K562 (cell line): Measurements from ENCODE around the gene EFCAB12. TPM values are rescaled to one million over a fixed set of nuclear protein-coding genes. Genes with fewer than 3 reads are reported as not detected.

ENCODE experiments used
- ATAC-seq: fragments of 200-7000 bp; cut with Tn5 transposase; 3 replicates; pipeline ENCODE4 v1.9.1; 2020; ENCODE audit warnings: moderate library complexity
- BruUV-seq: library from RNA; stranded (reverse); fragments of 400-500 nt; replicated peaks from 2 replicates; lab custom pipeline; 2021; lab: Mats Ljungman, UMichigan
- CTCF ChIA-PET: fragments of 300-600 bp; formaldehyde crosslinking; extraction: SDS; loops from one replicate; lab custom pipeline; 2021; ENCODE audit warnings: low intra/inter-chr PET ratio; lab: Yijun Ruan, JAX
- POLR2A ChIA-PET: fragments of 300-600, 350-650 bp; sonication (Branson Sonifier 250); formaldehyde crosslinking; extraction: SDS; loops from one replicate; lab custom pipeline; 2021; ENCODE audit warnings: antibody characterized with exemption, inconsistent platforms; lab: Yijun Ruan, JAX
- DNase-seq, 4 experiments: peaks; one replicate each; pipeline versions ENCODE4 v3.0.0 to v3.0.0-alpha.2; 2011 to 2018; ENCODE audit warnings: low spot score in 3 of 4, mixed read lengths in 3 of 4; ENCODE audit errors: extremely low read depth in 1 of 4
- FAIRE-seq: peaks from 2 replicates; lab custom pipeline; 2011; peaks lifted over from hg19 to GRCh38; lab: Jason Lieb, UNC
- H2AFZ ChIP-seq: 2 replicates; pipeline ENCODE4 v1.6.0; 2011; ENCODE audit warnings: low read depth, low read length, control low read depth, inconsistent platforms
- H3K27ac ChIP-seq: fragments of 200-600 bp; 3 replicates; pipeline ENCODE4 v1.8.0; 2011; ENCODE audit warnings: low read depth, mild to moderate bottlenecking, control low read depth, inconsistent platforms, low read length, moderate library complexity, mixed read lengths; ENCODE audit errors: extremely low read depth
- H3K27me3 ChIP-seq, 2 experiments: fragments of 300-600 bp in 1 of 2; 2 replicates in 1 of 2; 3 replicates in 1 of 2; pipeline versions ENCODE4 v1.6.0 to v1.8.0; 2011; ENCODE audit warnings: inconsistent platforms in 2 of 2, low read length in 2 of 2, mild to moderate bottlenecking in 1 of 2, mixed read lengths in 1 of 2, moderate library complexity in 1 of 2; ENCODE audit not compliant: control insufficient read depth in 2 of 2, insufficient read depth in 2 of 2
- H3K36me3 ChIP-seq: fragments of 300-600 bp; 3 replicates; pipeline ENCODE4 v1.8.0; 2011; ENCODE audit warnings: mild to moderate bottlenecking, low read length, inconsistent platforms; ENCODE audit not compliant: control insufficient read depth, insufficient read depth
- H3K4me1 ChIP-seq, 2 experiments: fragments of 200-600 bp in 1 of 2; replicated peaks in 1 of 2; 2 replicates in 1 of 2; 3 replicates in 1 of 2; pipeline versions ENCODE4 v1.5.1 to v1.8.0; 2011; ENCODE audit warnings: inconsistent platforms in 2 of 2, low read length in 2 of 2, mild to moderate bottlenecking in 1 of 2, mixed read lengths in 1 of 2, moderate library complexity in 1 of 2; ENCODE audit not compliant: control insufficient read depth in 2 of 2, insufficient read depth in 2 of 2
- H3K4me2 ChIP-seq: 2 replicates; pipeline ENCODE4 v1.6.1; 2011; ENCODE audit warnings: low read length, control low read depth, inconsistent platforms, mixed read lengths; ENCODE audit not compliant: insufficient read depth
- H3K4me3 ChIP-seq: fragments of 200-600 bp; sonication (generic), shearing (Covaris generic); 2 replicates; pipeline ENCODE4 v1.5.1; 2016; ENCODE audit warnings: control low read depth, inconsistent platforms
- H3K79me2 ChIP-seq: fragments of 200-600 bp; 3 replicates; pipeline ENCODE4 v1.8.0; 2011; ENCODE audit warnings: low read length, inconsistent platforms; ENCODE audit not compliant: control insufficient read depth, insufficient read depth
- H3K9ac ChIP-seq, 2 experiments: 2 replicates each; pipeline versions ENCODE4 v1.6.0 to v1.6.1; 2011; ENCODE audit warnings: low read depth in 2 of 2, low read length in 2 of 2, control low read depth in 1 of 2, inconsistent platforms in 1 of 2, mild to moderate bottlenecking in 1 of 2, mixed read lengths in 1 of 2; ENCODE audit not compliant: insufficient read depth in 1 of 2
- H3K9me1 ChIP-seq: one replicate; pipeline ENCODE4 v1.6.0; 2011; ENCODE audit warnings: inconsistent platforms, mild to moderate bottlenecking, low read length, moderate library complexity; ENCODE audit not compliant: control insufficient read depth, insufficient read depth
- H3K9me3 ChIP-seq: replicated peaks from 2 replicates; pipeline ENCODE4 v1.5.1; 2011; ENCODE audit warnings: low read depth, low read length, inconsistent platforms; ENCODE audit not compliant: control insufficient read depth, insufficient read depth
- H4K20me1 ChIP-seq: replicated peaks from 2 replicates; pipeline ENCODE4 v1.6.1; 2011; ENCODE audit warnings: low read length, inconsistent platforms, mixed read lengths; ENCODE audit not compliant: control insufficient read depth, insufficient read depth
- ADNP ChIP-seq: fragments of 200-800 bp; sonication (Bioruptor generic); IDR thresholded peaks from 2 replicates; pipeline ENCODE4 v1.6.1; 2016; ENCODE audit warnings: missing genetic modification characterization, missing compliant biosample characterization
- CREM ChIP-seq: IDR thresholded peaks from 2 replicates; pipeline ENCODE4 v1.6.1; 2014; ENCODE audit warnings: antibody characterized with exemption, low read depth
- EHMT2 ChIP-seq: fragments of 450-650 bp; IDR thresholded peaks from 2 replicates; pipeline ENCODE4 v1.6.1; 2018; ENCODE audit warnings: antibody characterized with exemption
- ETS2 ChIP-seq: IDR thresholded peaks from 2 replicates; pipeline ENCODE4 v1.6.1; 2016; ENCODE audit warnings: borderline replicate concordance, missing genetic modification characterization, mild to moderate bottlenecking, moderate library complexity, missing compliant biosample characterization; ENCODE audit not compliant: poor library complexity, severe bottlenecking
- LARP7 ChIP-seq: fragments of 450-650 bp; IDR thresholded peaks from 2 replicates; pipeline ENCODE4 v1.6.1; 2016
- PHF20 ChIP-seq: fragments of 450-650 bp; IDR thresholded peaks from 2 replicates; pipeline ENCODE4 v1.6.1; 2018; ENCODE audit not compliant: partially characterized antibody
- RFX7 ChIP-seq: fragments of 250-450 bp; sonication (Bioruptor Pico); IDR thresholded peaks from 2 replicates; pipeline ENCODE4 v1.5.1; 2021; ENCODE audit warnings: mild to moderate bottlenecking
- ZNF3 ChIP-seq: fragments of 250-450 bp; sonication (Bioruptor Pico); IDR thresholded peaks from 2 replicates; pipeline ENCODE4 v1.5.0; 2021; ENCODE audit warnings: mild to moderate bottlenecking, moderate library complexity
- WGBS: fragments of 100-300 bp; shearing (Covaris generic); methylation state at CpG from one replicate; pipeline ENCODE4 v1.1.6; 2016; ENCODE audit warnings: low coverage, mixed read lengths; ENCODE audit not compliant: insufficient coverage; ENCODE audit errors: missing lambda C conversion rate; 5-methylcytosine and 5-hydroxymethylcytosine counted together
- in situ Hi-C: fragments of 300-500 bp; cut with MboI; formaldehyde crosslinking; loops from 4 replicates; pipeline ENCODE4 v1.15.0; 2018; ENCODE audit warnings: inconsistent platforms, mixed read lengths
- intact Hi-C: fragments of 100-400 bp; cut with micrococcal nuclease; formaldehyde crosslinking; loops from 2 replicates; pipeline ENCODE4 v1.14.2; 2022
- polyA plus RNA-seq, 8 experiments: library from polyadenylated mRNA; depleted of rRNA in 4 of 8; stranded (reverse) in 5 of 8; unstranded in 3 of 8; fragments of >200 nt; fragmentation: Nextera tagmentation in 2 of 8; fragmentation: Illumina TruSeq in 1 of 8; extraction: Ambion mirVana in 2 of 8; extraction: Trizol in 1 of 8; gene quantifications; 2 replicates each; pipeline versions ENCODE4 v1.2.1 to v1.2.3, GENCODE V29; 2011 to 2014; ENCODE audit warnings: inconsistent platforms in 1 of 8, missing spikeins in 1 of 8
- total RNA-seq, 7 experiments: library from RNA; depleted of rRNA in 6 of 7; stranded (reverse); fragments of >200 nt in 6 of 7; fragmentation: Illumina TruSeq in 2 of 7; extraction: Trizol in 2 of 7; gene quantifications; 2 replicates each; pipeline versions ENCODE4 v1.2.1 to v1.2.3, GENCODE V29; 2011 to 2021; ENCODE audit warnings: low replicate concordance in 1 of 7
- TF ChIP-seq, protein P1 (sequence below): sonication (generic); formaldehyde crosslinking; IDR thresholded peaks from 2 replicates; pipeline ENCODE4 v1.8.0; 2022; ENCODE audit warnings: missing genetic modification reagents, mild to moderate bottlenecking, borderline replicate concordance

Gene EFCAB12
- total and polyA plus RNA-seq, 9 of the 15 experiments (the other 6 are each of a cell fraction or from before 2014, with no cell fraction given) = 0.08 to 0.95 (median 0.56) TPM; not detected in 1

DNA sequence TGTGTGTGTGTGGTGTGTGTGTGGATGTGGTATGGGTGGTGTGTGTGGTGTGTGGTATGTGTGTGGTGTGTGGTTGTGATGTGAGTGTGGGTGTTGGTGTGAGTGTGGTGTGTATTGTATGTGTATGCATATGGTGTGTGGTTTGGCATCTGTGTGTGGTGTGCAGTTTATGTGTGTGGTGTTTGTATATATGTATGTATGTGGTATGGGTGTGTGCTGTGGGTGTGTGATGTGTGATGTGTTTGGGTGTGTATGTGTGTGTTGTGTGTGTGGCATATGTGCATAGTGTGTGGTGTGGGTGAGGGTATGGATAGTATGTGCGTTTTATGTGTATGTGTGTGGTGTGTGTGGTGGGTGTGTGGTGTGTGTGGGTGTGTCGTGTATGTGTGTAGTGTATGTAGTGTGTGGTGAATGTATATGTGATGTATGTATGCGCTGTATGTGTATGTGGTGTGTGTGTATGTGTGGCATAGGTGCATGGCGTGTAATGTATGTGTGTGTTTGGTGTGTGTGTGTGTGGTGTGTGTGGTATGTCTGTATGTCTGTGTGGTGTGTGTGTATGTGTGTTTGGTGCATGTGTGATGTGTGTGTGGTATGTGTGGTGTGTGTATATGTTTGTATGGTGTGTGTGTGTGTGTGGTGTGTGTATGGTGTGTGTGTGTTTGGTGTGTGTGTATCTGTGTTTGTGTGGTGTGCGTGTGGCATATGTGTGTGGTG, 58.0 kb downstream of the EFCAB12 start:
- in situ Hi-C loops (no loop called here), intact Hi-C loops (no loop called here)
- ATAC-seq (no peak), FAIRE-seq (peak; percentile 72), DNase-seq (no peak)
- no peaks in the 10 kb centered on the region for H3K9me1 ChIP-seq
- H3K9me3 ChIP-seq = no peaks in the 10 kb centered on the region; the same call in 1 of the 2 replicates
- no peaks in the 10 kb centered on the region for H3K79me2 ChIP-seq
- no peaks in the 10 kb centered on the region for H4K20me1 ChIP-seq
- H3K27me3 ChIP-seq = no peaks in the 10 kb centered on the region
- BruUV-seq = no TSS peak
- ChIA-PET POLR2A (no interaction called here), CTCF (no interaction called here)
- H3K4me2 ChIP-seq = no peak overlapping the region
- H3K4me1 ChIP-seq = peaks cover 0 to 22% of the 10 kb centered on the region in 2 experiments; a peak in 3 of 5 replicates
- 29% methylated on average over 4 of the region's 5 CpGs for WGBS
- TF ChIP-seq EHMT2 (0 out of 2 replicates have a peak, but pooled peaks have one; percentile 10), ADNP (0 out of 2 replicates have a peak, but pooled peaks have one; percentile 40), PHF20 (peak; percentile 58), CREM (no peak)
- no peak overlapping the region; the same call in 2 of the 3 replicates for H3K27ac ChIP-seq
- no peaks in the 10 kb centered on the region for H3K36me3 ChIP-seq
- H3K4me3 ChIP-seq = no peak overlapping the region
- H3K9ac ChIP-seq = no peak overlapping the region
- H2AFZ ChIP-seq = no peak overlapping the region

GRCh38 chr3:129369711-129370110, 58.7 kb downstream of the EFCAB12 start:
- Histone ChIP-seq H3K4me1 (peaks cover 0 to 22% of the 10 kb centered on the region in 2 experiments; a peak in 3 of 5 replicates), H3K27ac (no peak overlapping the region; the same call in 2 of the 3 replicates), H2AFZ (no peak overlapping the region), H3K9me1 (no peaks in the 10 kb centered on the region), H3K27me3 (no peaks in the 10 kb centered on the region), H3K36me3 (no peaks in the 10 kb centered on the region), H3K4me2 (no peak overlapping the region), H3K4me3 (no peak overlapping the region), H3K79me2 (no peaks in the 10 kb centered on the region), H4K20me1 (no peaks in the 10 kb centered on the region), H3K9me3 (no peaks in the 10 kb centered on the region; the same call in 1 of the 2 replicates), H3K9ac (no peak overlapping the region)
- ChIA-PET POLR2A (no interaction called here), CTCF (no interaction called here)
- whole genome bisulfite sequencing = 50% methylated on average over 3 of the region's 5 CpGs
- BruUV-seq = no TSS peak
- DNase-seq = no peak
- no peak for ATAC-seq
- intact Hi-C loops (no loop called here), in situ Hi-C loops (no loop called here)
- FAIRE-seq = peak; percentile 32
- TF ChIP-seq RFX7 (no peak), ETS2 (tag) (no peak), LARP7 (0 out of 2 replicates have a peak, but pooled peaks have one; percentile 18), ZNF3 (no peak)
- TF ChIP-seq, protein P1, sequence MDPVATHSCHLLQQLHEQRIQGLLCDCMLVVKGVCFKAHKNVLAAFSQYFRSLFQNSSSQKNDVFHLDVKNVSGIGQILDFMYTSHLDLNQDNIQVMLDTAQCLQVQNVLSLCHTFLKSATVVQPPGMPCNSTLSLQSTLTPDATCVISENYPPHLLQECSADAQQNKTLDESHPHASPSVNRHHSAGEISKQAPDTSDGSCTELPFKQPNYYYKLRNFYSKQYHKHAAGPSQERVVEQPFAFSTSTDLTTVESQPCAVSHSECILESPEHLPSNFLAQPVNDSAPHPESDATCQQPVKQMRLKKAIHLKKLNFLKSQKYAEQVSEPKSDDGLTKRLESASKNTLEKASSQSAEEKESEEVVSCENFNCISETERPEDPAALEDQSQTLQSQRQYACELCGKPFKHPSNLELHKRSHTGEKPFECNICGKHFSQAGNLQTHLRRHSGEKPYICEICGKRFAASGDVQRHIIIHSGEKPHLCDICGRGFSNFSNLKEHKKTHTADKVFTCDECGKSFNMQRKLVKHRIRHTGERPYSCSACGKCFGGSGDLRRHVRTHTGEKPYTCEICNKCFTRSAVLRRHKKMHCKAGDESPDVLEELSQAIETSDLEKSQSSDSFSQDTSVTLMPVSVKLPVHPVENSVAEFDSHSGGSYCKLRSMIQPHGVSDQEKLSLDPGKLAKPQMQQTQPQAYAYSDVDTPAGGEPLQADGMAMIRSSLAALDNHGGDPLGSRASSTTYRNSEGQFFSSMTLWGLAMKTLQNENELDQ = no peak
